Measurements from ENCODE around the gene PRSS48.
"Not testable (repeated sequence)": the region's sequence is repeated elsewhere in the genome, so short reads cannot be mapped to it uniquely, and the experiment has no call there.

PRSS48 gene

GRCh38 chr4:151321586-151321985, 44.6 kb downstream of the PRSS48 start:
- no peak for DNase-seq (ENCODE audit: low read depth, low spot score)
- in situ Hi-C loops (cut with HindIII; ENCODE audit: low sequenced_read_pairs): no loop called here
- H3K4me3 ChIP-seq (ENCODE audit: low read depth, low read length): no peak overlapping the region
- TF ChIP-seq CTCF (IDR thresholded peaks at IDR 0.05; ENCODE audit: low read depth, low read length): no peak

GRCh38 chr4:151322161-151322560, 45.2 kb downstream of the PRSS48 start:
- in situ Hi-C loops (cut with HindIII; ENCODE audit: low sequenced_read_pairs); DNase-seq (ENCODE audit: low read depth, low spot score); H3K4me3 ChIP-seq (ENCODE audit: low read depth, low read length): not testable (repeated sequence)

GRCh38 chr4:151322570-151322969, 45.6 kb downstream of the PRSS48 start:
- in situ Hi-C loops (cut with HindIII; ENCODE audit: low sequenced_read_pairs): no loop called here
- no peak overlapping the region for H3K4me3 ChIP-seq (ENCODE audit: low read depth, low read length)
- TF ChIP-seq CTCF (IDR thresholded peaks at IDR 0.05; ENCODE audit: low read depth, low read length): no peak
- peak; percentile 9 for DNase-seq (ENCODE audit: low read depth, low spot score)

- in situ Hi-C loops (cut with HindIII; ENCODE audit: low sequenced_read_pairs): no loop called here
Measured at GRCh38 chr4:151323667-151324066, 46.7 kb downstream of the PRSS48 start.

GRCh38 chr4:151324124-151324751, 47.3 kb downstream of the PRSS48 start:
- in situ Hi-C loops (cut with HindIII; ENCODE audit: low sequenced_read_pairs): no loop called here
- DNase-seq (ENCODE audit: low read depth, low spot score): peak; percentile 21
- H3K4me3 ChIP-seq (ENCODE audit: low read depth, low read length): peak overlapping the region; percentile 66
- TF ChIP-seq CTCF (IDR thresholded peaks at IDR 0.05; ENCODE audit: low read depth, low read length): no peak

More at GRCh38 chr4:151323667-151324066, 46.7 kb downstream of the PRSS48 start:
- no peak for TF ChIP-seq CTCF (IDR thresholded peaks at IDR 0.05; ENCODE audit: low read depth, low read length)
- no peak for DNase-seq (ENCODE audit: low read depth, low spot score)
- H3K4me3 ChIP-seq (ENCODE audit: low read depth, low read length): no peak overlapping the region

- DNase-seq (ENCODE audit: low read depth, low spot score): peak; percentile 62
- in situ Hi-C loops (cut with HindIII; ENCODE audit: low sequenced_read_pairs): no loop called here
- no peak for TF ChIP-seq CTCF (IDR thresholded peaks at IDR 0.05; ENCODE audit: low read depth, low read length)
- H3K4me3 ChIP-seq (ENCODE audit: low read depth, low read length): peak overlapping the region; percentile 66
Measured at GRCh38 chr4:151324752-151325110, 47.8 kb downstream of the PRSS48 start.

GRCh38 chr4:151325111-151325948, 48.4 kb downstream of the PRSS48 start, which contains the start of gene SH3D19:
SH3D19 (minus strand) TSS chr4:151325605; CDS start chr4:151325352, 253 bp downstream.
- peak; percentile 64 for DNase-seq (ENCODE audit: low read depth, low spot score)
- in situ Hi-C loops (cut with HindIII; ENCODE audit: low sequenced_read_pairs): no loop called here
- H3K4me3 ChIP-seq (ENCODE audit: low read depth, low read length): peak within 1 kb of the TSS; percentile 66
- no peak for TF ChIP-seq CTCF (IDR thresholded peaks at IDR 0.05; ENCODE audit: low read depth, low read length)

Data from astrocyte of the spinal cord (primary cell).